ENCODE results near the gene KRT10.

DNA sequence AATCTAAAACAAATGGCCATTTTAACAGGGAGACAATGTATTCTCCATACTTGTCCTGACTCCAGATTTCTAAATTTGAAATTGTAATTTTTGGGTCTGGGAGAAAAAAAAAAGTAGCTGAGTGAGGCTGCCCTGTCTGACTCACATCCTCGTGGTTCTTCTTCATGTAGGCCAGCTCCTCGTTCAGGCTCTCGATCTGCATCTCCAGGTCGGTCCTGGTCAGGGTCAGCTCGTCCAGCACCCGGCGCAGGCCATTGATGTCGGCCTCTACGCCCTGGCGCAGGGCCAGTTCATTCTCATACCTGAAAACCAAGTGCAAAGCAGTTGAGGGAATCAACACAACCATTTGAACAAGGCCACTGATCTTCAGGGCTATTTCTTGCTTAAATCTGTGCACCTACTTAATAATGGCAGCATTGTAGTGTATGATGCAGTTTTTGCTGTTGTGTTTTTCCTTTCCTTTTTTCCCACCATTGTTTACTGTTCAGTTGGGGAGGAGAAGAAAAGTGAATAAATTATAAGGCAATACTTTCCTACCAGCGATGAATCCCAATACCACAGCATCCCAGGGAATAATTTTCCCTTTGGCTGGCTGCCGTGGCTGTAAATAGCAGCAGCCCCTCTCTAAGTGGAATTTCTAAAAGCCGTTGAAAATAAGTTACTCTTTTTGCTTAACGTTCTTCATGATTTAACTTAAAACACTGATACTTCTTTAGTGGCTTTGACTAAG, 42.4 kb upstream of the KRT10 start:
- TF ChIP-seq EP300 (IDR thresholded peaks at IDR 0.05) (no peak), ELK1 (IDR thresholded peaks at IDR 0.05; ENCODE audit: low read depth, low read length) (no peak), ZFP36 (IDR thresholded peaks at IDR 0.05; ENCODE audit: borderline replicate concordance, partially characterized antibody) (no peak), SMC3 (IDR thresholded peaks at IDR 0.05) (no peak), POLR2A (IDR thresholded peaks at IDR 0.05; ENCODE audit: low read length) (no peak), CEBPB (IDR thresholded peaks at IDR 0.05) (no peak)
- TF ChIP-seq, protein P1, sequence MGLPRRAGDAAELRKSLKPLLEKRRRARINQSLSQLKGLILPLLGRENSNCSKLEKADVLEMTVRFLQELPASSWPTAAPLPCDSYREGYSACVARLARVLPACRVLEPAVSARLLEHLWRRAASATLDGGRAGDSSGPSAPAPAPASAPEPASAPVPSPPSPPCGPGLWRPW (IDR thresholded peaks at IDR 0.05), result no peak
- TF ChIP-seq, protein P2, sequence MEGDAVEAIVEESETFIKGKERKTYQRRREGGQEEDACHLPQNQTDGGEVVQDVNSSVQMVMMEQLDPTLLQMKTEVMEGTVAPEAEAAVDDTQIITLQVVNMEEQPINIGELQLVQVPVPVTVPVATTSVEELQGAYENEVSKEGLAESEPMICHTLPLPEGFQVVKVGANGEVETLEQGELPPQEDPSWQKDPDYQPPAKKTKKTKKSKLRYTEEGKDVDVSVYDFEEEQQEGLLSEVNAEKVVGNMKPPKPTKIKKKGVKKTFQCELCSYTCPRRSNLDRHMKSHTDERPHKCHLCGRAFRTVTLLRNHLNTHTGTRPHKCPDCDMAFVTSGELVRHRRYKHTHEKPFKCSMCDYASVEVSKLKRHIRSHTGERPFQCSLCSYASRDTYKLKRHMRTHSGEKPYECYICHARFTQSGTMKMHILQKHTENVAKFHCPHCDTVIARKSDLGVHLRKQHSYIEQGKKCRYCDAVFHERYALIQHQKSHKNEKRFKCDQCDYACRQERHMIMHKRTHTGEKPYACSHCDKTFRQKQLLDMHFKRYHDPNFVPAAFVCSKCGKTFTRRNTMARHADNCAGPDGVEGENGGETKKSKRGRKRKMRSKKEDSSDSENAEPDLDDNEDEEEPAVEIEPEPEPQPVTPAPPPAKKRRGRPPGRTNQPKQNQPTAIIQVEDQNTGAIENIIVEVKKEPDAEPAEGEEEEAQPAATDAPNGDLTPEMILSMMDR (IDR thresholded peaks at IDR 0.05), result no peak
